Fibroblast of skin of right quadriceps (primary cell): ENCODE data around the gene GNPTG.
A peak's percentile ranks its signal among the peaks of the same experiment; 100 is the strongest.
"Not testable (repeated sequence)": the region's sequence is repeated elsewhere in the genome, so short reads cannot be mapped to it uniquely, and the experiment has no call there.

Source experiments
- DNase-seq: peaks from one replicate; pipeline ENCODE4 v3.0.0-alpha.2; 2013

The GNPTG gene

DNA sequence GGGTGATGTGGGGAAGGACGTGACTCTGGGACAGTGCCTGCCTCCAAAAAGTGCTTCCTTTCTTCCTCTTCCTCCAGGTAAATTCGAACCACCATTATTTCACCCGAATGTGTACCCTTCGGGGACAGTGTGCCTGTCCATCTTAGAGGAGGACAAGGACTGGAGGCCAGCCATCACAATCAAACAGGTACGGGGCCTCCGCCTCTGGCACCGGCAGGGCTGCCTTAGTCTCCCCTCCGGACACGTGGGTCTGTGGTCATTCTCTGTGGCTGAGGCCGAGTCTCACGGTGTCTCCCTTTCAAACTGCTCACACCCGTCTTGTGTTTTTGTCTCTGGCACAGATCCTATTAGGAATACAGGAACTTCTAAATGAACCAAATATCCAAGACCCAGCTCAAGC, 31.6 kb upstream of the GNPTG start:
- DNase-seq, result no peak

DNA sequence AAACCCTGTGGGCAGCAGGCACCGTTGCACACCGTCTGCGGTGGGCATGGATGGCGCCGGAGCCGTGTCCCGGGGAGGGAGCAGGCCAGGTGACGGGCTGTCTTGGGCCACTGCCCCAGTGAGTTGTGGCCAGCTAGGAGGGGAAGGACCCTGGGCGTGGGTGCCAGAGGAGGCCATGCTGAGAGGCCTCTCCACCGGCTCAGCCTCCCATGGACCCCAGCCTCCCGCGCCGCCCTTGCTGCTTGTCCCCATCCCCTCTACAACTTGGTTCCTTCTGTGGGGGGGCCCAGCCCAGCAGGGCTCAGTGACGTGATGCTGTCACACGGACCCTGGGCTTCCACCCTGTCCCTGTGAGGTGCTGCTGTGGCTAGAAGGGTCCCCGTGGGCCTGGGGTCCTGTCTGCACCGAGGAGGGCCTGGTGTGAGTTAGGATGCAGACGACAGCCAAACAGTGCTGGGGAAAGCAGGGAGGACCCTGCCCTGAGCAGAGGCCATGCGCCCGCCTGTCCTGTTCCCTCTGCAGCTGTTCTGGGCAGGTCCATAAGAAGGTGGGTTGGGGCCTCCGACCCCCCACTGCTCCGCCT, 31.0 kb upstream of the GNPTG start:
- no peak for DNase-seq

DNA sequence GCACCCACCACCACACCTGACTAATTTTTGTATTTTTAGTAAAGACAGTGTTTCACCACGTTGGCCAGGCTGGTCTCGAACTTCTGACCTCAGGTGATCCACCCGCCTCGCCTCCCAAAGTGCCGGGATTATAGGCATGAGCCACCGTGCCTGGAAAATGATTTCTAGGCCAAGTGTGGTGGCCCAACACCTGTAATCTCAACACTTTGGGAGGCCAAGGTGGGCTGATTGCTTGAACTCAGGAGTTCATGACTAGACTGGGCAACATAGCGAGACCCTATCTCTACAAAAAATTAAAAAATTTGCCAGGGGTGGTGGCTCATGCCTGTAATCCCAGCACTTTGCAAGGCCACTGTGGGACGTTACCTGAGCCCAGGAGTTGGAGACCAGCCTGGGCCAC, 29.3 kb upstream of the GNPTG start:
- DNase-seq, result no peak

DNA sequence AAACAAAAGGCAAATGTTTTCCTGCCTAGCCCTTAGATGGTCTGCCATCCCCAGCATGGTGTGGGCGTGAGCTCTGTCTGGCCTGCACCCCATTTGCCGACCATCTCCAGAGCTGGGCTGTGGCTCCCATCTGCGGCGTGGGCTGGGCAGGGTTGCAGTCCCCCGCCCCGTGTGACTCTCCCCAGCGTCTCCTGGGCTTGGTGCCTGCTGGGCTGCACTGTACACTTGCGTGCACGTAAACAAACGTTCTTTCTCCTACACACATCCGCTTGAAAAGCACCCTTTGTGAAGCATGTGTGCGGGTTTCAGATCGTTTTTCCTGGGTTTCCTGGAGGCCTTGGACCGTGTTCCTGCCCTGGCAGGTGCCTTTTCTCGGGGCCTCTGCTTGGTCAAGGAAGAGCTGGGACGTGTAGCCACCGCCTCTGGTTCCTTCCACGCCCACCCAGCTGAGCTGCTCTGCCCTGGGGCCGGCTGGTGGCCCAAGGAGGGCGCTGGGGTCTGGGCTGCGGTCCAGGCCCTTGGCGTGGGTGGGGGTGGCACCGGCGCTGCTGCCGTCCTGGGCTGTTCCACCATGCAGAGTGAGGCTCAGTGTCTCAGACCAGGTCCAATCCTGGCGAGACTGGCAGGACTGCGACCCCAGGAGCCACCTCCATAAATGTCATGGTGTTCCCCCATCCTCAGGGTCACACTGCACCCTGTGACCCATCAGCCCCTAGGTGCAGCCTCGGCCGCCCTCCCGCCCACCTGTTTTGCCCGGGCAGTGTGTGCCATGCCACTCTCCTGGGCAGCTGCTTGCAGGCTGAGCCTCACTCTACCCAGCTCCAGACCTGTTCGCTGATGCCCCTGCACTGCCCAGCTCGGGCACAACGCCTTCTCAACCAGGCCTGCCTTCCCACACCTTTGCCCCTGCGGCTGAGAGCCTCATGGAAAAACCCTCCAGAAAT, 28.2 kb upstream of the GNPTG start:
- DNase-seq, result no peak

DNA sequence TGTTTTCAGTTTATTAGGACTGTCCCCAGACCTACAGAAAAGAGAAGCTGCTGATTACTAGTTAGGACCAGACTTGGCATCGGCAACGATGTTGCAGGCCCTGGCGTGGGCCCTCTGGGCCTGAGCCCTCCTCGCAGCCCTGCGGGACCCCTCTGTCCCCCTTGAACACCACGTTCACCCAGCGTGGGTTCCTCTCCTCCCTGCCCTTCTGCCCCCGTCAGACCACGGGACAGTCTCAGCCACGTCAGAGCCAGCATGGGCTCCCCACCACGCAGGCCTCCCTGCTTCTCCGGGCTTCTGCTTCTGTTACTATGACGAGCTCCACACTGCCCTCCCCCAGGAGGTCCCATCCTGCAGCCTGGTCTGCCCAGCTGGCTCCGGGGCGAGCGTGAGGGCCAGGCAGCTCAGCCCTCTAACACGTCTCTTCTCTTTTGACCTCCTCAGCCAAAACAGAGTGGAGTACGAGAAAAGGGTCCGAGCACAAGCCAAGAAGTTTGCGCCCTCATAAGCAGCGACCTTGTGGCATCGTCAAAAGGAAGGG, 27.4 kb upstream of the GNPTG start:
- DNase-seq, result no peak

DNA sequence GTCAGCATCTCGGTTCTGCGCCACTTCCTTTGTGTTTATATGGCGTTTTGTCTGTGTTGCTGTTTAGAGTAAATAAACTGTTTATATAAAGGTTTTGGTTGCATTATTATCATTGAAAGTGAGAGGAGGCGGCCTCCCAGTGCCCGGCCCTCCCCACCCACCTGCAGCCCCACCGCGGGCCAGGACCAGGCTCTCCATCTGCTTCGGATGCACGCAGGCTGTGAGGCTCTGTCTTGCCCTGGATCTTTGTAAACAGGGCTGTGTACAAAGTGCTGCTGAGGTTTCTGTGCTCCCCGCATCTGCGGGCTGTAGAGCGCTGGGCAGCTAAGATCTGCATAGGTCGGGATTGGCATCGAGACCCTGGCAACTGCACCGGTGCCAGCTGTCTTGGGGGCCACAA, 26.5 kb upstream of the GNPTG start:
- no peak for DNase-seq

DNA sequence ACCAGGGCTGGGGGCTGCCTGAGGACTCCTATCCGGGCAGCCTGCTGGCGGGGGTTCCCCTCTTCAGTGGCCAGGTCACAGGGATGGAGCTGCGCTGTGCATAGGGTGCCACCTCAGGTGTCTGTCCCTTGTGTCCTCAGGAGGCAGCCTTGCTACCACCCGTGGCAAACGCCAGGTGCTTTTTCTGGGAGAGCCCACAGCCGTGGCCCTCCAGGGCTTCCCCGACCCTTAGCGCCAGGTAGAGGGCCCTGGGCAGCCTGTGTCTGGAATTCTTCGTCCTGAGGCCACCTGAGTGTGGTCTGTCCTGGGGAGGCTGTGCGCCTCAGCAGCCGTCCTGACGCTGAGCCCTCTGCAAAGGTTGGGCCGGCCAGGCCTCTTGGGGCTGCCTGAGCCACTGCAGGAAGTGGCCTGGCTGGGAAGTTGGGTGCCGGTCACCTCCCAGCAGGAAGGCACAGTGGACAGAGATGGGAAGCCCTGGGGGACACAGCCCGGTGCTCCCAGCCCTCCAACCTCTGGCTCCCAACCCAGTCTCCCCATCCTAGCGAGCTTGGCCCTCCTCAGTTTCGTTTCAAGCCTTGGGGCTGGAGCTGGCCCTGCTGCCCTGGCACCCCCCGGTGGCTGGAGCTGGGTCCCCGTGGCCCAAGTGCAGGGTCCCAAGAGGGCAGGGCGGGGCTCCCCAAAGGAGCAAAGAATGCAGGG, 25.9 kb upstream of the GNPTG start:
- DNase-seq, result no peak

DNA sequence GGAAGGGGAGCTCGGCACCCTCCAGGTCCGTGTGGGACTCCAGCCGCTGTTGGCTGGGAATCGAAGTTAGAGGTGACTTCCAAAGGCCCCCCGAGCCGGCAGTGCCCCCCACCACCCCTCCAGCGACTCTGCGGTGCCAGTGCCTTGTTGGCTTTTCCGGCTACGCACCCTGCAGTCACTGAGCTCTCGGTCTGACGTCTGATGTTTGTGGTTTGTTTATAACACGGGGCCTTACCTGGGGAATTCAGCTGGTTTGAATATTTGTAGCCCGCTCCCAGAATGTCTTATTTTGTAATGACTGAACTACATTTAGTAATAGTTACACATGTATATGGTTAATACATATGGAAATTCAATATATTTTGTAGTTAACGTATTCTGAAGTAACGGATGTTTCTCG, 25.3 kb upstream of the GNPTG start:
- no peak for DNase-seq

DNA sequence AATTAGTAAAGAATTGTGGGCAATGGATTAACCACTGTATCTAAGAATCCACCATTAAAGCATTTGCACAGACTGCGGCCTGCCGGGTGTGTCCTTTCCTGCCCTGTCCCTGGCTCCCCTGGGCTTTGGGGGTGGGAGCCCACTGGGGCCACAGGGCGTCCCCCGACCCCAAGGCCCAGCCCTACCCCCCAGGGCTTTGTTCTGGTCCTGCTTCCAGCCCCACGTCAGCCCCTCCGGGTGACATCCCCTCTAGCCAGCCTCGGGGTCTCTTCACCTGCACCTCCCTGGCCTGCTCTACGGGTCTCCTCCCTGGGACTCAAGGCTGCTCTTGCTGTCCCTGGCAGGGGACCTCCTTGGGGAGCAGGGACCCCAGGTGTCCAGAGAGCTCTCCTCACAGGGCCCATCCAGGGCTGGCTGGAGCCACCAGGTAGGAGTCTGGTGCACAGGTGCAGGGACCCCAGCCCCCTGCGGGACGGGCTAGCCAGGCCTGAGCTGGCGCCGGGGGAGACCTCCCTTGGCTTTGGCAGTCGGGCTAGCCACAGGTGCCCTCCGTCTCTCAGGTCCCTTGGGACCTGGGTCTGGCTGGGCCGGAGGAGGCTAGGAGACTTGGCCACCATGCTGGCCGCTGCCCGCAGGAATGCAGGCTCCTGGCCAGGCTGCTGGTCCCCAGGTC, 24.6 kb upstream of the GNPTG start:
- DNase-seq, result no peak

DNA sequence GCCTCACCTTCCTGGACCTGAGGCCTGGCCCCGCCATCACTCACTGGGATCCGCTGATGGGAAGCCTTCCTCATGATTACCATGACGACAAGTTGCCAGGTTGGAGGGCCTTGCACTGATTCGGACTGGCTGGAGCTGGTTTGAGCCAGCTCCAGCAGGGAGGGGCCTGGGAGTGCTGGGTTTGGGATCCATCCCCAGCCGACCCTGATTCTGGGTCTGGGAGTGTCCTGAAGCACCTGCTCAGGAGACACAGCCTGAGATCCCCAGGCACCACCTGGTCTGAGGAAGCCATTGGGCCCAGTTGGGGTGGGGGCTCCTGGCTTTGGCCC, 24.1 kb upstream of the GNPTG start:
- no peak for DNase-seq

DNA sequence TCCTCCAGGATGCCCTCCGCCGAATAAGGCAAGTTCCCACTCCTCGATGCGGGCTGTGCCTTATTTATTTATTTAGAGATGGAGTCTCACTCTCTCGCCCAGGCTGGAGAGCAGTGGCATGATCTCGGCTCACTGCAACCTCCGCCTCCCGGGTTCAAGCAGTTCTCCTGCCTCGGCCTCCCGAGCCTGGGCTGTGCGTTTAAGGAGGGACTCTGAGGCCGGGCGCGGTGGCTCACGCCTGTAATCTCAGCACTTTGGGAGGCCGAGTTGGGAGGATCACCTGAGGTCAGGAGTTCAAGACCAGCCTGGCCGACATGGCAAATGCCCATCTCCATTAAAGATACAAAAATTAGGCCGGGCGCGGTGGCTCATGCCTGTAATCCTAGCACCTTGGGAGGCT, 23.6 kb upstream of the GNPTG start:
- not testable (repeated sequence) for DNase-seq

DNA sequence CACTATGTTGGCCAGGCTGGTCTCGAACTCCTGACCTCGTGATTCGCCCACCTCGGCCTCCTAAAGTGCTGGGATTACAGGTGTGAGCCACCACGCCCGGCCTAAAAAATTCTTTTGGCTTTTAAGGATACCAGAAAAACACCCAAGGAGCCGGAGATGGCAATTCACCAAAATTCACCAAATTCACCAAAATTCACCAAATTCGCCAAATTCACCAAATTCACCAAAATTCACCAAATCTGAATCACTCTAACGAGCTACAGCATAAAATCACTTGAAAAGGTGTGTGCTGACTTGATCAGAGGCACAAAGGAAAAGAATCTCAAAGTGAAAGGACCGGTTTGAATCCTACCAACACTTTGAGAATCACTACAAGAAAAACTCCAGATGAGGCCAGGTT, 22.8 kb upstream of the GNPTG start:
- DNase-seq, result not testable (repeated sequence)

DNA sequence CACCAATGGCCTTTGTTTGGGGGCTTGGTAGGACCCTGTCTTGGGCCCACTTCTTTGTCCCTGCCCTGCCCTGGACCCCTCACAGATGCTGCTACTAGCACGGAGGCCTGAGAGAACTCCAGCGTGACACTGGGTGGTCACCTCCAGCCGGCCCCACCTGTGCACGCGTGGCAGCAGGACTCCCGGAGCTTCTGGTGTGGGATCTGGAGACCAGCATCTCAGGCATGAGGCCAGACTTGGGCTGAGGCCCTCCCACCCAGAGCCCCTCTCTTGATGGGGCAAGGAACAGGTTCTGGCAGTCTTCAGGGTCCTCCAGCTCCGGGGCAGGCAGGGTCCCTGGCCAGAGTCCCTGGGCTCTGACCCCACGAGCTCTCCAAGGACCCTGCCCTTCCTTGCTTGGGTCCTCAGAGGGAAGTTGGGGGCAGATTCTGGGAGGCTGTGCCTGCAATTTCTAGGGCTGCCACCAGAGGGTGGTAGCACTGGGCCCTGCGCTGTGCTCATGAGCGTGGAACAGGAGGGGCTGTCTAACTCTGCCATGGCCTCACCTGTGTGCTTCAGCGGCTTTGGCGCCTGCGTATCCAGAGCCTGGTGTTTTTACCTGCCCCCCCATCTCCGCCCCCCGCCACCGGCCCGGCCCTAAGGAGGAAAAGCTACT, 21.3 kb upstream of the GNPTG start:
- DNase-seq, result no peak

DNA sequence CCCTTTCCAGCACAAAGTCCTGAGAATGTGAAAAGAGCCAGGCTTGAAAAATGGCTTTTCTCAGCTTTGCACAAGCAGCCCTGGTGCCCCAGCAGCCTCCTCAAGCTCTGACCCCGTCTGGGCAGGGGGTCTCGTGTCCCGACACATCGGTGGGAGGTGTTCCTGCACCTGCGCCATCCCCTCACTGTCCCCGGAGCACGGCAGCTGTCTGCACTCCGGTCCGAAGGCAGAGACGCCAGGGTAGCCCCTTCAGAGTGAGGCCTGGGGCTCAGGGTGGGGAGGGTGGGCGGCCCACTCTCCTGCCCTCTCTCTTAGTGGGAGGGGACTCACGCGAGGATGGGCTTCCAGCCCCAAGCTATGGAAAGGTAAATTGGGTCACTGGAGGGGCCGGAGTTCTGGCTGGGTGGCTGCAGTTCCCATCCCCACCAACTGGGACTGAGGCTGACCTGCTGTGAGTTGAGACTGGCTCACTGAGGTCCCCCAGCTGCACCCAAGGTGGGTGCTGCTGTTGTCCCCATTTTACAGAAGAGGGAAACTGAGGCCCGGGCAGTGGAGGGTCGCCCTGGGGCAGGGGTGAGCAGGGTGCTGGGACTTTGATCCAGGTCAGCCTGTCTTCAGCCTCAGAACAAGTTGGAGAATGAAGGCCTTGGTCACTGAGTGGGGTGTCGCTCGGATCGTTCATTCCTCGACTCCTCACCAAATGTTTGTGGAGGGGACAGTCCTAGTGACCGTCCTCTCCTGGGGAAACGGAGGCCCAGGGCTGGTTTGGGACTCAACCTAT, 20.6 kb upstream of the GNPTG start:
- DNase-seq, result no peak

DNA sequence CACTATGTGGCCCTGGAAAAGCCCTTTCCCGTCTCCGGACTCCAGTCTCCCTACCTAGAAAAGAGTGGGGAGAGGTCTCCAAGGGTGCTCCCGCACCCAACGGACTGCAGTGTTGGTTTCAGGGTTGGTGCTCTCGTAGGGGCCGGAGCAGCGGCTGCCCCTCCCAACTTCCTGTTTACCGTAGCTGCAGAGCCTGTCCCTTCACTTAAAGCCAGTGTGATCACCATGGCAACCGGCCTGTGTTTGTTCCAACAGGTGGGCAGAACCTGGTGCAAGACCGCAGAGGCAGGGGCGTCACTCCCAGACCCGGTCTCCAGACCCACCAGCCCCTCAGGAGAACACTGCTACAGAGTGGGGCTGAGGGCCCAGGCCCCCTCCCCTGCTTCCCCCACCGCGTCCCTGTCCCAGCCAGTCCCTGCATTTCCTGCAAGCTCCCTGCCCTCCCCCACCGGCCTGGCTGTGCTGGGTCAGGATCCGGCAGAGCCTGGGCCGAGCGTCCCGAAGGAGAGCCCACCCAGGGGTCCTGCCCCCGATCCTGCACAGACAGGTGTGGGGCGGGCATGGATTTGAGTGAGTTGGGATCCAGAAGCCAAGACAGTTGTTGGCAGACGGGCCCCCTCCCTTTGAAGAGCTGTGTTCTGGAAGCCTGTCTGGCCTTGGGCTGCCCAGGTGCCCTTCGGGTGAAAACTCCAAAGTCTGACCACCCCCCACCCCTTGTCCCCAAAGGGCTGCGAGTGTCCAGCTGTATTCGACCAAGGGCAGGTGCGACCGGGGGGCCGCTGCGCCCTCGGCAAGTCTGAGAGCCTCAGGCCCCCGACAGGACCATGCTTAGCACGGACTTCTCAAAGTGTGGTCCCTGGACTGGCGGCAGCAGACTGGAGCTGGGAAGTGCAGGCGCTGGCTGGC, 19.8 kb upstream of the GNPTG start:
- DNase-seq, result no peak

DNA sequence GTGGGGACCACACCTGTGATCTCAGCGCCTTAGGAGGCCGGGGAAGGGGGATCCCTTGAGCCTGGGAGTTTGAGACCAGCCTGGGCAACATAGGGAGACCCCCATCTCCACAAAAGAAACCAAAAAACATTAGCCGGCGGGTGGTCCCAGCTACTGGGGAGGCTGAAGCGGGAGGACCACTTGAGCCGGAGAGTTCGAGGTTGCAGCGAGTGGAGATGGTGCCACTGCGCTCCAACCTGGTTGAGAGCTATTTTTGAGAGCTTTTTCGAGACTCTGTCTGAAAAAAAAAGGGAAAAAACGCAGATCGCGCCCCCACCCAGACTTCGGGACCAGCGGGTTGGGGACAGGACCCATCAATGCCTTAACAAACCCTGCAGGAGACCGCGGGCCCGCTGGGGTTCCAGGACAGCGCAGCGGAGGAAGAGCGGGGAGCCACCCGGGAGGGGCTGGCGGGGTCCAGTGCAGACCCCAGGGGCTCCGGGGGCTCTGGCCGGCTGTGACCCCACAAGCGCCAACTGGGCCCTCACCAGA, 19.0 kb upstream of the GNPTG start:
- no peak for DNase-seq

DNA sequence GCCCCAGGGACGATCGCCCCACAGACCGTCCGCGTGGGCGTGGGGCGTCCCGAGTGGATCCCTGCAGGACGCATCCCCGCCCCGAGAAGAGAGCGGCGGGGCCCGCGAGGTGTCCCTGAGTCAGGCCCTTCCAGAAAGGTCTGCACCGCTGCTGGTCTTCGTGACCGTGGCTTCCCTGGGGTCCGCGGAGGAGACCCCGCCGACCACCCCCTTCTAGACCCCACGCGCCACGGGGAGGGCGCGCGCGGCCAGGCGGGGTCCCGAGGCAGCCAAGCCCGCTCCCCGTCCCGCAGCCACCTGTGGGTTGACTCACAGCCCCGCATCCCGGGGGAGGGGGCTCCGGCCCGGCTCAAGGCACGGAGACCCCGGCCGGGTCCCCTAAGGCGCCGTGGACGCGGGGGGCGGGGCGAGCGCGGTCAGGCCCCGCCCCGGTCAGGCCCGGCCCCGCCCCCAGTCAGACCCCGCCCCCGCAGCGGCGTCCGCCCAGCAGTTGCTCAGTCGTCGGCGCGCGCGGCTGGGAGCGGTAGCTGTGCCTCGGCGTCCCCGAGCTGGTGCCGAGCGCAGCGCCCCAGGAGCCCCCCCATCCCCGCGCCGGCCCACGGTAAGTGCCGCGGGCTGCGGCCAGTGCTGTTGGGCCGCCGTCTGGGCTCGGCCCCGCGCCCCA, 18.4 kb upstream of the GNPTG start, which contains the start of gene BAIAP3:
BAIAP3 (plus strand) TSS at position 497 of the 664 bp plus-strand sequence. CDS start 4,905 bp downstream, outside the sequence.
- peak; percentile 12 for DNase-seq

DNA sequence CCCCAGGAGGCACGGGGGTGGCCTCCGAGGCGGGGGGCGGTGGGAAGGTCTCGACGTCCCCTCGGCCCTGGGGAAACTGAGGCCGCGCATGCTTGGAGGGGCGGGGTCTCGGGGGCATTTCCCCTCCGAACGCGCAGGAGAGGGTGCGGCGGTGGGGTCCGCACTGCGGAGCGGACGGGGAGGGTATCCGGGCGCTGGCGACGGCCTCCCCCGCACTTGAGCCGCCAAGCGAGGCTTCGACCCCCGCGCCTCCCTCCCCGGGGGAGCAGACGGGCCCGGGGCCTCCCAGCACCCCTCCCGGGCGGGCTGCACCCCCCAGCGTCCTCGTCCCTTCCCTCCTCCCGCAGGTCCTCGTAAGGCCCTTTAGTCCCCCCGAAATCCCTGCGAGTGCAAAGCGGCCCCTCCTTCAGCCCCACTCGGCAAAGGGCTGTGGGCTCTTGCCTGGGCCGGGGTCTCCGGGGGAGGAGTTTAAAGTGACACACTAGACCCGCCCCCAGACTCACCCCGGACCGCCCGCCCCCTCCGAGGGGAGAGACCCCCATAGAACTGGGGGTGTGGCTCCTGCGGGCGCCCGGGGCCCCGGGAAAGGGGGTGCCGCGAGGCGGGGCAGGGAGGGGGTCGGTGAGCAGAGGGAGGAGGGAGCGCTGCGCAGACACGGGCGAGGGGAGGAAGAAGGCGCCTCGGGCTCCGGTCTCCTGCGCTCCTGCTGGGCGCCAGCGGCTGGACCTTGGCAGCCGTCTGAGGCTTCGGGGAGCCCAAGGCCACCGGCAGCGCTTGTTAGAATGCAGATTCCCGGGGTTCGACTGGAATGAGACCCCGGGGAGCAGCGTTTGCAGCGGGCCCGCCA, 17.7 kb upstream of the GNPTG start:
- no peak for DNase-seq

DNA sequence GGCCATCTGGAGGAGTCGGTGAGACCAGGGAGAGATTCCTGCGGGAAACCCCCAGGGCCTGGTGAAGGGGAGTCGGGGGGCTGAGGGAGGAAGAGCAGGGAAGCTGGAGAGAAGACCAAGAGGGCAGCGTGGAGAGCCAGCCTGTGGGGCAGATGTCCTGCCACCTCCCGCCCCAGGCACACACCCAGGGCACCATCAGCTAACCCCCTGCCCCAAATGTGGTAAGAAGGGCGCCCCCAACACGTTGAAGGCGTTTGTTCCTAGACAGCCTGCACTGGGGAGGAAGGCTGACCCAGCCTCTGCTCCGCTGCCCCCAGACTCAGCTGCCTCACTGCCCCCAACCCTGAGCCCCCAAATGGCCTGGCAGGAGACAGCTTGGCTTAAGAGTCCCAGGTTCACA, 17.0 kb upstream of the GNPTG start:
- no peak for DNase-seq
